PC-3 (cell line): ENCODE results near the gene G6PC3. TPM values are rescaled to one million over a fixed set of nuclear protein-coding genes. Genes with fewer than 3 reads are reported as not detected.

Experiments used
- ATAC-seq: fragments of 200-7000 bp; cut with Tn5 transposase; 2 replicates; pipeline ENCODE4 v1.9.1; 2020; ENCODE audit warnings: mild to moderate bottlenecking, moderate library complexity
- BruUV-seq: library from RNA; stranded (reverse); fragments of 400-500 nt; replicated peaks from 2 replicates; lab custom pipeline; 2021; lab: Mats Ljungman, UMichigan
- CTCF ChIA-PET: fragments of 300-600 bp; sonication (Branson Sonifier 250); formaldehyde crosslinking; loops from one replicate; lab custom pipeline; 2022; ENCODE audit warnings: antibody characterized with exemption; lab: Charles Lee
- POLR2A ChIA-PET: fragments of 300-600 bp; sonication (Branson Sonifier 250); formaldehyde crosslinking; loops from one replicate; lab custom pipeline; 2022; ENCODE audit warnings: antibody characterized with exemption; ENCODE audit not compliant: unreplicated experiment; lab: Charles Lee
- DNase-seq: peaks from one replicate; pipeline ENCODE4 v3.0.0-alpha.2; 2015
- H2AFZ ChIP-seq: fragments of 300-600 bp; sonication (generic); 2 replicates; pipeline ENCODE4 v1.6.0; 2016; ENCODE audit warnings: antibody characterized with exemption, low read length
- H3F3A ChIP-seq: fragments of 300-600 bp; sonication (generic); one replicate; pipeline ENCODE4 v1.6.0; 2017; ENCODE audit warnings: antibody characterized with exemption, low read length, control low read depth, mild to moderate bottlenecking; ENCODE audit not compliant: unreplicated experiment
- H3K27ac ChIP-seq: fragments of 300-600 bp; sonication (generic); 2 replicates; pipeline ENCODE4 v1.5.1; 2016; ENCODE audit warnings: mild to moderate bottlenecking, low read length
- H3K27me3 ChIP-seq: fragments of 300-600 bp; sonication (generic); 2 replicates; pipeline ENCODE4 v1.6.1; 2016; ENCODE audit warnings: low read length, mixed read lengths
- H3K36me3 ChIP-seq: fragments of 300-600 bp; sonication (generic); 2 replicates; pipeline ENCODE4 v1.6.1; 2016; ENCODE audit warnings: low read depth, mixed run types, low read length, mixed read lengths
- H3K4me1 ChIP-seq: fragments of 300-600 bp; sonication (generic); 2 replicates; pipeline ENCODE4 v1.5.1; 2016; ENCODE audit warnings: low read length; ENCODE audit not compliant: insufficient read depth
- H3K4me2 ChIP-seq: fragments of 300-600 bp; sonication (generic); 2 replicates; pipeline ENCODE4 v1.6.0; 2016; ENCODE audit warnings: low read length
- H3K4me3 ChIP-seq: fragments of 300-600 bp; sonication (generic); 2 replicates; pipeline ENCODE4 v1.5.1; 2016; ENCODE audit warnings: mild to moderate bottlenecking, low read length, mixed read lengths
- H3K79me2 ChIP-seq: fragments of 300-600 bp; sonication (generic); 2 replicates; pipeline ENCODE4 v1.6.1; 2017; ENCODE audit warnings: low read length, mixed read lengths
- H3K9ac ChIP-seq: fragments of 300-600 bp; sonication (generic); 2 replicates; pipeline ENCODE4 v1.6.0; 2016; ENCODE audit warnings: mild to moderate bottlenecking, low read length
- H3K9me2 ChIP-seq: fragments of 300-600 bp; sonication (generic); replicated peaks from 2 replicates; pipeline ENCODE4 v1.6.1; 2016; ENCODE audit warnings: mixed run types, low read length, mixed read lengths
- H3K9me3 ChIP-seq: fragments of 300-600 bp; sonication (generic); 2 replicates; pipeline ENCODE4 v1.6.1; 2016; ENCODE audit warnings: low read length, mixed read lengths
- H4K20me1 ChIP-seq: fragments of 300-600 bp; sonication (generic); 2 replicates; pipeline ENCODE4 v1.6.1; 2016; ENCODE audit warnings: low read length, mixed read lengths
- CTCF ChIP-seq: fragments of 300-600 bp; sonication (generic); conservative IDR thresholded peaks from 2 replicates; pipeline ENCODE4 v1.5.1; 2017; ENCODE audit warnings: antibody characterized with exemption, low read depth, mild to moderate bottlenecking, low read length
- EZH2 ChIP-seq: fragments of 300-600 bp; sonication (generic); IDR thresholded peaks from one replicate; pipeline ENCODE4 v1.6.1; 2017; ENCODE audit warnings: antibody characterized with exemption, mild to moderate bottlenecking, low read length; ENCODE audit not compliant: unreplicated experiment
- EZH2phosphoT487 ChIP-seq: fragments of 300-600 bp; sonication (generic); IDR thresholded peaks from 2 replicates; pipeline ENCODE4 v1.6.1; 2018; ENCODE audit warnings: mild to moderate bottlenecking, antibody characterized with exemption, low read length, borderline replicate concordance
- intact Hi-C: fragments of 100-400 bp; cut with micrococcal nuclease; formaldehyde crosslinking; loops from 2 replicates; pipeline ENCODE4 v1.9.0; 2023
- total RNA-seq: library from RNA; depleted of rRNA; stranded (reverse); fragments of >200 nt; gene quantifications from 2 replicates; pipeline ENCODE4 v1.2.3, GENCODE V29; 2014

G6PC3 gene
- total RNA-seq, 1 experiment from 2014 or later = 69.5 TPM

- H3K27ac ChIP-seq = no peak overlapping the region
- H4K20me1 ChIP-seq = no peaks in the 10 kb centered on the region
- POLR2A ChIA-PET = no interaction called here
- no peak overlapping the region for H2AFZ ChIP-seq
- intact Hi-C loops = no loop called here
- DNase-seq (no peak), ATAC-seq (no peak)
- no peaks in the 10 kb centered on the region for H3F3A ChIP-seq
- TF ChIP-seq EZH2 (no peak), CTCF (no peak), EZH2phosphoT487 (no peak)
- TSS peak; percentile 31 for BruUV-seq
- no peaks in the 10 kb centered on the region for H3K27me3 ChIP-seq
- CTCF ChIA-PET = interaction anchor here (0.6 kb wide), 1 partner anchor 35 kb away, joined by 5 read pairs; no protein-coding TSS in a partner anchor
- H3K36me3 ChIP-seq = no peaks in the 10 kb centered on the region
- no peak overlapping the region for H3K4me3 ChIP-seq
- no peaks in the 10 kb centered on the region for H3K9me2 ChIP-seq
- H3K4me1 ChIP-seq = peaks cover 14% of the 10 kb centered on the region
- H3K79me2 ChIP-seq = no peaks in the 10 kb centered on the region
- H3K4me2 ChIP-seq = no peak overlapping the region
- H3K9me3 ChIP-seq = no peaks in the 10 kb centered on the region
- no peak overlapping the region for H3K9ac ChIP-seq
These were observed 22.8 kb downstream of the G6PC3 start for GRCh38 chr17:44093231-44093900.

- CTCF ChIA-PET = interaction anchor here (1.1 kb wide), 1 partner anchor 11 kb away, joined by 4 read pairs; no protein-coding TSS in a partner anchor
- H3K4me3 ChIP-seq = no peak overlapping the region
- no TSS peak for BruUV-seq
- H3K4me1 ChIP-seq = peaks cover 14% of the 10 kb centered on the region
- H3F3A ChIP-seq = no peaks in the 10 kb centered on the region
- H3K9me3 ChIP-seq = no peaks in the 10 kb centered on the region
- H3K9me2 ChIP-seq = no peaks in the 10 kb centered on the region
- no peaks in the 10 kb centered on the region for H3K79me2 ChIP-seq
- H3K9ac ChIP-seq = no peak overlapping the region
- H3K27ac ChIP-seq = no peak overlapping the region
- ATAC-seq (no peak), DNase-seq (no peak)
- no peaks in the 10 kb centered on the region for H4K20me1 ChIP-seq
- H2AFZ ChIP-seq = no peak overlapping the region
- H3K27me3 ChIP-seq = no peaks in the 10 kb centered on the region
- no peaks in the 10 kb centered on the region for H3K36me3 ChIP-seq
- TF ChIP-seq EZH2 (no peak), EZH2phosphoT487 (no peak), CTCF (no peak)
- POLR2A ChIA-PET = no interaction called here
- intact Hi-C loops = no loop called here
- H3K4me2 ChIP-seq = peak overlapping the region; percentile 62; the same call in 1 of the 2 replicates
These were observed 24.3 kb downstream of the G6PC3 start for GRCh38 chr17:44094701-44095387.

- H2AFZ ChIP-seq = no peak overlapping the region
- no peaks in the 10 kb centered on the region for H3K36me3 ChIP-seq
- no peaks in the 10 kb centered on the region for H3K79me2 ChIP-seq
- no peaks in the 10 kb centered on the region for H3K9me2 ChIP-seq
- peak overlapping the region; percentile 17; the same call in 1 of the 2 replicates for H3K4me3 ChIP-seq
- ATAC-seq (peak; percentile 3; the same call in 1 of the 2 replicates), DNase-seq (no peak)
- H3K27ac ChIP-seq = no peak overlapping the region
- H3K4me1 ChIP-seq = peaks cover 14% of the 10 kb centered on the region
- no peaks in the 10 kb centered on the region for H3F3A ChIP-seq
- BruUV-seq = no TSS peak
- POLR2A ChIA-PET = no interaction called here
- H3K9ac ChIP-seq = no peak overlapping the region
- peak overlapping the region; percentile 62 for H3K4me2 ChIP-seq
- H3K27me3 ChIP-seq = no peaks in the 10 kb centered on the region
- intact Hi-C loops = no loop called here
- TF ChIP-seq CTCF (no peak), EZH2 (no peak), EZH2phosphoT487 (no peak)
- H3K9me3 ChIP-seq = no peaks in the 10 kb centered on the region
- CTCF ChIA-PET = interaction anchor here (1.1 kb wide), 1 partner anchor 12 kb away, joined by 4 read pairs; no protein-coding TSS in a partner anchor
- H4K20me1 ChIP-seq = no peaks in the 10 kb centered on the region
These were observed 24.8 kb downstream of the G6PC3 start for GRCh38 chr17:44095388-44095646.
